ENCODE measurements around the gene NPPC. TPM values are rescaled to one million over a fixed set of nuclear protein-coding genes. Genes with fewer than 3 reads are reported as not detected.

NPPC gene
- total and polyA plus RNA-seq, 5 donors from 2014 or later = not detected

DNA sequence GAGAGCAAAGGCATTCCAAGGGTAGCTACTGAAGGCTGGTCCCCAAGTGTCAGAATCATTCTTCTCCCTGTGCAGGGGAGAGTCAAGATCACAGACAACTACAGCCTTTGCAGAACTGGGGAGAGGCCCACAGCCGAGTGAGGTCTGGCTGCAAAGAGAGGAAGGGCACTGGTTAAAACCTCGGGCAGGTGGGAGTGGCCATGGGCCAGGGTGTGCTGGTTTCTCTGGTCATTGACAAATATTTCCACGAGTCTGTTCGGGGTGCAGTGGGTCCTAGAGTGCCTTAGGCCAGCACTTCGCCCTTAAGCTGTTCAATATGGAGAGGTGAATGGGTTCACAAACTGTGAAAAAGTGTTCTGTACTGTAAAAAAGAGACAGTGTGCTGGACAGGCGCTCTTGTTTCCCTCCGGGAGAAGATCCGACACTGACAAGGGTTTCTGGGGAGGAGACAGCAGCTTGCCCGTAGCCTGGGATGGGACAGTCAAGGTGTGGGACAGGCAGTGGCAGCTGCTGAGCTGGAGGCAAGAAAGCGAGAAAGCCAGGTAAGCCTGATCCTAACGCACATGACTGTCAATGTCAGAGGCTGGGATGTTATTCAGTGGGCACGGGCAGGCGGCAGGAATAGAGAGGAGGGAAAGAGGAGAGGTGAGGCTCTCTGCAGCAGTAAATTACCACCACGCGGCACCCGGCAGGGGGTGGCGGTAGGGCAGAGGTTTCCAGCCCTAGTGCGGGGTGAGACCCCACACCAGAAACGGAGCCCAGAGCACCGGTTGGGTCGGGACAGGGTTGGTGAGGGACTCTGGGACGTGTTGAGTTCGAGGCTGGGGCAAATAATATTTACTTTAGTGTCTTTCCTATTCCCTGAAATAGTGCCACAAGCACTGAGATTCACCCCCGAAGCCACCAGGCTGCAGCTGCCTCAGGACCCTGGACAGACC, 2.0 kb downstream of the NPPC start:
- Histone ChIP-seq H3K36me3 (ENCODE audit: control insufficient read depth, insufficient read depth, low read length) (no peaks in the 10 kb centered on the region), H3K27me3 (ENCODE audit: control insufficient read depth, insufficient read depth, low read length) (peaks cover 4% of the 10 kb centered on the region)
- H3K4me3 Mint-ChIP-seq = peak overlapping the region; percentile 33 to 85 (median 52)

DNA sequence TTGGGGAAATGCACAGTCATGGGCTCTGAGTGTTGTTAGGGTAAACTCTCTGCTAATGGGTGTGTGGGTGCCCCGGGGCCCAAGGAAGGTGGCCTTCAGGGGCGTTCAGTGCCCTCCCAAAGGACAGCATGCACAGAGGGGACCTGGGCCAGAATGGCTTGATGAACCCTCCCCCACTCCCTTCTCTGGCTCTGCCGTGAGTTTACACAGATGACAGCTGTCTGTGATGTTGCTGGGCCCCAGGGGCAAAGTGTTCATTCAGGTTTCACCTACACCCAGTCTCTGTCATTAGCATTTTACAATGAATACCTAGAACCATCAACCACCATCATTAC, 3.2 kb downstream of the NPPC start:
- H3K9me3 ChIP-seq (ENCODE audit: control insufficient read depth in 2 of 2, low read length in 2 of 2) = no peaks in the 10 kb centered on the region
- no peak overlapping the region for H3K27ac ChIP-seq (ENCODE audit: insufficient read depth, low read length, poor library complexity, severe bottlenecking)
- H3K9me3 Mint-ChIP-seq = no peaks in the 10 kb centered on the region
- no peak for DNase-seq
- peaks cover 4% of the 10 kb centered on the region for H3K27me3 ChIP-seq (ENCODE audit: control insufficient read depth, insufficient read depth, low read length)
- no peak for ATAC-seq (ENCODE audit: low read depth in 2 of 2)
- no peaks in the 10 kb centered on the region for H3K36me3 ChIP-seq (ENCODE audit: control insufficient read depth, insufficient read depth, low read length)
- H3K4me3 Mint-ChIP-seq = no peak overlapping the region
- no peak overlapping the region for H3K27ac Mint-ChIP-seq
- H3K27me3 Mint-ChIP-seq = peaks cover 33% of the 10 kb centered on the region
- peaks cover 0 to 20% (median 5%) of the 10 kb centered on the region in 4 donors for H3K4me1 Mint-ChIP-seq
- H3K4me3 ChIP-seq (ENCODE audit: low read depth, low read length) = no peak overlapping the region
- H3K4me1 ChIP-seq (ENCODE audit: control insufficient read depth, insufficient read depth, low read length, poor library complexity, severe bottlenecking) = peaks cover 24% of the 10 kb centered on the region
- no peaks in the 10 kb centered on the region for H3K36me3 Mint-ChIP-seq

More for the DNA sequence above, 2.0 kb downstream of the NPPC start:
- peak overlapping the region in 1 of 3 donors; percentile 55 for H3K27ac Mint-ChIP-seq
- H3K27me3 Mint-ChIP-seq = peaks cover 46% of the 10 kb centered on the region
- H3K9me3 Mint-ChIP-seq = no peaks in the 10 kb centered on the region
- no peak overlapping the region for H3K4me3 ChIP-seq (ENCODE audit: low read depth, low read length)
- H3K27ac ChIP-seq (ENCODE audit: insufficient read depth, low read length, poor library complexity, severe bottlenecking) = no peak overlapping the region
- no peaks in the 10 kb centered on the region for H3K9me3 ChIP-seq (ENCODE audit: control insufficient read depth in 2 of 2, low read length in 2 of 2)
- peaks cover 0 to 20% (median 5%) of the 10 kb centered on the region in 4 donors for H3K4me1 Mint-ChIP-seq
- H3K36me3 Mint-ChIP-seq = no peaks in the 10 kb centered on the region
- ATAC-seq (ENCODE audit: low read depth in 2 of 2) (no peak), DNase-seq (no peak)
- H3K4me1 ChIP-seq (ENCODE audit: control insufficient read depth, insufficient read depth, low read length, poor library complexity, severe bottlenecking) = peaks cover 24% of the 10 kb centered on the region

DNA sequence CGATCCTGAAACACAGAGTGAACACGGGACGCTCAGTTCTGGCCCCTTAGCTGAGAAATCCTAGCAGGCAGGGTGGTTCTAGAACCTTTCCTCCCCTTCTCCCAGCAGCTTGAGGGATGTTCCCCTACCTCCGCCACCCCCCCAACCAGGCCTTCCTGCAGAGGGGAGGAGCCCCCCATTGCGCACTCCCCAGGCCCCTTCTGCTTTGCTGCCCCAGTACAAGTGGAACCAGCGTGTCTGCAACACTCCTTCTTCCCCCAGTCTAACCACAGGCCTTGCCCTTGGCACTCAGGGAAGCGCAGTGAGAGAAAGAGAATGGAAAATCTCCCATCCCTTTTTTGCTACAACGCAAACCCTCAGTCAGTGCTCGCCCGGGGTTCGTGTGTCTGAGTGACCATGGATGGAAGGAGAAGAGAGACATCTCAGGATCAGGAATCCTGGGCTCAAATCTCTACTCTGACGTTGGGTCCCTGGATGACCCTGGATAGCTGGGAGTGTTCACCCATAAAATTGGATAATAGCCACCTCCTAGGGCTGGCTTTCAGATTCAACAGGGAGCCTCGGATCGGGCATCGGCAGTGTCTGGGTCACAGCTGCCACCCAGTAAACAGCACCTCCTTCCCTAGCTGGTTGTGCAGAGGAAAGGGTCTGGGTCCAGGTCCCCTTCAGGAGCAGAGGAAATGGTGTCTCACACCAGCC, 3.7 kb downstream of the NPPC start:
- H3K4me1 Mint-ChIP-seq = peaks cover 0 to 20% (median 5%) of the 10 kb centered on the region in 4 donors
- H3K9me3 Mint-ChIP-seq = no peaks in the 10 kb centered on the region
- no peak for DNase-seq
- no peak for ATAC-seq (ENCODE audit: low read depth in 2 of 2)
- Histone ChIP-seq H3K9me3 (ENCODE audit: control insufficient read depth in 2 of 2, low read length in 2 of 2) (no peaks in the 10 kb centered on the region), H3K4me3 (ENCODE audit: low read depth, low read length) (no peak overlapping the region), H3K27me3 (ENCODE audit: control insufficient read depth, insufficient read depth, low read length) (peaks cover 4% of the 10 kb centered on the region), H3K4me1 (ENCODE audit: control insufficient read depth, insufficient read depth, low read length, poor library complexity, severe bottlenecking) (peaks cover 24% of the 10 kb centered on the region), H3K27ac (ENCODE audit: insufficient read depth, low read length, poor library complexity, severe bottlenecking) (no peak overlapping the region), H3K36me3 (ENCODE audit: control insufficient read depth, insufficient read depth, low read length) (no peaks in the 10 kb centered on the region)
- no peaks in the 10 kb centered on the region for H3K36me3 Mint-ChIP-seq
- peaks cover 28% of the 10 kb centered on the region for H3K27me3 Mint-ChIP-seq
- no peak overlapping the region for H3K4me3 Mint-ChIP-seq
- no peak overlapping the region for H3K27ac Mint-ChIP-seq

DNA sequence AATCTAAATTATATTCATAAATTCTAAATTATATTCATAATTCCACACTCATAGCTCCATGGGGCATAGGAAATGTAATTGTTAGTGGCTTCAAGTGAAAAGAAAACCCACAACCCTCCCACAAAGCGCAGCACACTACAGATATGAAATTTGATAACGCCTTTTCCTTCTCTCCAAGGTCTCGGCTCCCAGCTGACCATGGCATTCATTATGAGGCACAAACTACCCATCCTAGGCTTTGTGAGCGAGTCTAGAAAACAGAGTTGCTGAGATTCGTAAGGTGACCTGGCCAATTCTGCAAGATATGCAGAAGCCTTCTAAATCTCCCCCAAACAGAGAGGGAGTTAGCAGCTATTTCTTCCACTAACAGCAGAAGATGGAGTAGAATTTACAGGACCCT, 5.4 kb downstream of the NPPC start:
- Mint-ChIP-seq H3K4me1 (peaks cover 0 to 10% (median 5%) of the 10 kb centered on the region in 4 donors), H3K27me3 (peaks cover 20% of the 10 kb centered on the region), H3K27ac (no peak overlapping the region), H3K4me3 (no peak overlapping the region), H3K9me3 (no peaks in the 10 kb centered on the region), H3K36me3 (no peaks in the 10 kb centered on the region)
- Histone ChIP-seq H3K27ac (ENCODE audit: insufficient read depth, low read length, poor library complexity, severe bottlenecking) (no peak overlapping the region), H3K4me3 (ENCODE audit: low read depth, low read length) (no peak overlapping the region), H3K4me1 (ENCODE audit: control insufficient read depth, insufficient read depth, low read length, poor library complexity, severe bottlenecking) (peaks cover 11% of the 10 kb centered on the region), H3K9me3 (ENCODE audit: control insufficient read depth in 2 of 2, low read length in 2 of 2) (no peaks in the 10 kb centered on the region), H3K27me3 (ENCODE audit: control insufficient read depth, insufficient read depth, low read length) (peaks cover 4% of the 10 kb centered on the region), H3K36me3 (ENCODE audit: control insufficient read depth, insufficient read depth, low read length) (no peaks in the 10 kb centered on the region)
- DNase-seq = no peak
- no peak for ATAC-seq (ENCODE audit: low read depth in 2 of 2)

DNA sequence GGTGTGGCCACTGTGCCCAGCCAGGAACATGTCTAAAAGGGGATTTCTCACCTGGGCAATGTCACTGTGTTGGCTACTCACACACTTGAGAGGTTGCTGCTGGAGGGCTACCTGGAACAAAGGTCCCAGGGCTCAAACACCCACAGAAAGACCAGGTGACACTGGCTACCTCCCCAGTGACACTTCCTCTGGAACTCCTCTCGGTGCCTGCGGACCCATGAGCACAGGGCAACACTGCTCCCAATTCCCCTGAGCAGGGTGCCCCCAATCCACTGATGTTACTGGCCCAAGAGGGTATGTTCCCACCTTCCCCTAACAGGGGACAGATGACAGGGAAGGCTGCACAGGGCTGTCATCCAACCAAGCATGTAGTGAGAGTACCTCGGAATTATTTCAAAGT, 5.8 kb downstream of the NPPC start:
- Mint-ChIP-seq H3K4me1 (peaks cover 0 to 10% (median 5%) of the 10 kb centered on the region in 4 donors), H3K27me3 (peaks cover 20% of the 10 kb centered on the region), H3K9me3 (no peaks in the 10 kb centered on the region), H3K27ac (no peak overlapping the region), H3K36me3 (no peaks in the 10 kb centered on the region), H3K4me3 (no peak overlapping the region)
- H3K4me3 ChIP-seq (ENCODE audit: low read depth, low read length) = no peak overlapping the region
- H3K27me3 ChIP-seq (ENCODE audit: control insufficient read depth, insufficient read depth, low read length) = peaks cover 4% of the 10 kb centered on the region
- ATAC-seq (ENCODE audit: low read depth in 2 of 2) (no peak), DNase-seq (no peak)
- no peaks in the 10 kb centered on the region for H3K36me3 ChIP-seq (ENCODE audit: control insufficient read depth, insufficient read depth, low read length)
- no peaks in the 10 kb centered on the region for H3K9me3 ChIP-seq (ENCODE audit: control insufficient read depth in 2 of 2, low read length in 2 of 2)
- no peak overlapping the region for H3K27ac ChIP-seq (ENCODE audit: insufficient read depth, low read length, poor library complexity, severe bottlenecking)
- H3K4me1 ChIP-seq (ENCODE audit: control insufficient read depth, insufficient read depth, low read length, poor library complexity, severe bottlenecking) = peaks cover 6% of the 10 kb centered on the region

DNA sequence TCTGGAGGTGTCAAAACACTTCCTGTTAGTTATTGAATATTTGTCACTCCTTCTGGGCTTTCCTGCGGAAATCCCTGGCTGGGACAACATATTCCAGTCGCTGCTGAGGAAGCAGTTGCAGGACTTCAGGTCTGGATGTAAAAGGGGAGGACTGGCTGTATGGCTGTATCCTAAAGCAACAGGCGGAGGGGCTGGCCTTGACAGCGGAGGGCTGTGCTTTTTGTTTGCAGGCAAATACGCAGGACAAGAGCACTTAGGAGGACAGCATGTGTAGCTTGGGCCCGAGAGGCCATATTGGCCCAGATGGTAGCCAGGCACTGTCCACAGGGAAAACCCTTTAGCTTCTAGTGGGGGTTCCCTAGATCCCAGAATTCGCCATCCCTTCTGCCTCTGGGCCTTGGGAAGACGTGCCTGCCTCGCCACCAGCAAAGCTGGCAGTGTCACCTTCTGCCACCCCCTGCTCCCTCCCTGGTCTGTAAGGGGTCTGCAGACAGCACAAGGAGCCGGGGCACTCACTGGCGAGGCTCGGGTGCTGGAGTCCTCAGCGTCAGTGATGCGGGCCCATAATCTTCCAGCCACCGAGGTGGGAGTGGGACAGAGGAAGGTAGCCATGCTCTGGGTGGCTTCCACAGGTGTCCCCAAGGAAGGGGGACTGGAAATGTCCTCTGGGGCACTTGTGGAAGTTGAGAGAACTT, 6.7 kb downstream of the NPPC start:
- Histone ChIP-seq H3K4me3 (ENCODE audit: low read depth, low read length) (no peak overlapping the region), H3K4me1 (ENCODE audit: control insufficient read depth, insufficient read depth, low read length, poor library complexity, severe bottlenecking) (no peaks in the 10 kb centered on the region), H3K27me3 (ENCODE audit: control insufficient read depth, insufficient read depth, low read length) (peaks cover 4% of the 10 kb centered on the region), H3K27ac (ENCODE audit: insufficient read depth, low read length, poor library complexity, severe bottlenecking) (no peak overlapping the region), H3K9me3 (ENCODE audit: control insufficient read depth in 2 of 2, low read length in 2 of 2) (no peaks in the 10 kb centered on the region), H3K36me3 (ENCODE audit: control insufficient read depth, insufficient read depth, low read length) (no peaks in the 10 kb centered on the region)
- Mint-ChIP-seq H3K27ac (no peak overlapping the region), H3K4me1 (peaks cover 0 to 5% (median 3%) of the 10 kb centered on the region in 4 donors), H3K27me3 (peaks cover 21% of the 10 kb centered on the region), H3K4me3 (no peak overlapping the region), H3K36me3 (no peaks in the 10 kb centered on the region), H3K9me3 (peaks cover 0 to 2% (median 0%) of the 10 kb centered on the region in 7 donors)
- DNase-seq = no peak
- ATAC-seq (ENCODE audit: low read depth in 2 of 2) = no peak

DNA sequence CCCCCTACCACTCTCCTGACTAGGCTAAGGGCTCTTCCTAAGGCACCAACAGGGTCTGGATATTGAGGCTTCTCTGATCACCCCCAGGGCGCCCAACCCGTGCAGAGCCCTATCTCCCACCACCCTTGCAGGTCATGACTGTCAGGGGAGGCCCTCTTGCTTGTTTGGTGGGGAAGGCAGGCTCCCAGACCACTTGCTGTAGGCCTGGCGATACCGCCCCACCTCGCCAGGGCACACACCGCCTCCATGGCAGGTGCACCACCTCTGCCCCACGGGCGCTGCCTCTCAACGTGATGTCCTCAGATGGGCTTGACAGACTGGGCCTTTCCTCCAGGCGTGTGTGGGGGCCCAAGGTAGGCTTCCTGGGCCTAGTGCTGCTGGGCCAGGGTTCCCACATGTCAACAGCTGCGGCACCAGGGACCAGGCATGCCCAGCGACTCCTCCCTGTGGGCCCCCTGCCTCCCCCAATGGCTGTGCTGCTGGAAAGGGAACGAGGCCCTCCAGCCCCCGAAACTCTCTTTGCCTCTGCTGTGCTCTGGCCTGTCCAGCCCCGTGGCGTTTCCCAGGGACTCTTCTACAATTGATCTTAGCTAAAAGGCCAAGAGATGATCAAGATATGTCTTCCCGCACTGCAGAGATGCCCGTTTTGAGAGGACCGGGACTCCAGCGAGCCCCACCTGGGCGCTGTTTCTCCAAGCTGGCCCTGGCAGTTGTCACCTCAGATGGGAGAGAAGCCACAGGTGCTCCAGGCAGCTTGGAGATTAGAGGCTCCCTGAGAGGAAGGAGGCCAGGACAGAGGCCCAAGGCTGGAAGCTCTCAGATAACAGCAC, 7.5 kb downstream of the NPPC start:
- no peak for ATAC-seq (ENCODE audit: low read depth in 2 of 2)
- H3K4me1 ChIP-seq (ENCODE audit: control insufficient read depth, insufficient read depth, low read length, poor library complexity, severe bottlenecking) = no peaks in the 10 kb centered on the region
- no peak overlapping the region for H3K4me3 ChIP-seq (ENCODE audit: low read depth, low read length)
- no peaks in the 10 kb centered on the region for H3K9me3 ChIP-seq (ENCODE audit: control insufficient read depth in 2 of 2, low read length in 2 of 2)
- Mint-ChIP-seq H3K4me3 (no peak overlapping the region), H3K27me3 (peaks cover 13% of the 10 kb centered on the region), H3K36me3 (no peaks in the 10 kb centered on the region), H3K9me3 (peaks cover 0 to 2% (median 0%) of the 10 kb centered on the region in 7 donors), H3K27ac (no peak overlapping the region), H3K4me1 (no peaks in the 10 kb centered on the region)
- no peaks in the 10 kb centered on the region for H3K36me3 ChIP-seq (ENCODE audit: control insufficient read depth, insufficient read depth, low read length)
- no peak for DNase-seq
- peaks cover 2% of the 10 kb centered on the region for H3K27me3 ChIP-seq (ENCODE audit: control insufficient read depth, insufficient read depth, low read length)
- H3K27ac ChIP-seq (ENCODE audit: insufficient read depth, low read length, poor library complexity, severe bottlenecking) = no peak overlapping the region

Data from CD4-positive, CD25-positive, alpha-beta regulatory T cell (primary cell).